RWPE2 (cell line): Measurements from ENCODE around the gene USF1.
"Not testable (repeated sequence)": the region's sequence is repeated elsewhere in the genome, so short reads cannot be mapped to it uniquely, and the experiment has no call there.

Experiments used
- ATAC-seq: fragments of 200-7000 bp; cut with Tn5 transposase; 3 replicates; pipeline ENCODE4 v1.9.1; 2021; ENCODE audit warnings: low read depth
- DNase-seq: peaks from one replicate; pipeline ENCODE4 v3.0.0-alpha.2; 2020; ENCODE audit warnings: low spot score
- H3K27ac ChIP-seq: fragments of 450-650 bp; 2 replicates; pipeline ENCODE4 v1.5.1; 2017; ENCODE audit warnings: mild to moderate bottlenecking; ENCODE audit not compliant: poor library complexity, severe bottlenecking
- H3K27me3 ChIP-seq: fragments of 250-450 bp; sonication (Bioruptor Pico); 2 replicates; pipeline ENCODE4 v1.5.1; 2021; ENCODE audit warnings: mild to moderate bottlenecking, moderate library complexity; ENCODE audit not compliant: insufficient read depth, poor library complexity, severe bottlenecking
- H3K36me3 ChIP-seq: fragments of 250-450 bp; sonication (Bioruptor Pico); 2 replicates; pipeline ENCODE4 v1.5.1; 2020; ENCODE audit warnings: low read depth, mild to moderate bottlenecking, moderate library complexity
- H3K4me1 ChIP-seq: fragments of 250-450 bp; sonication (Bioruptor Pico); 2 replicates; pipeline ENCODE4 v1.5.1; 2021; ENCODE audit warnings: mild to moderate bottlenecking, moderate library complexity; ENCODE audit not compliant: insufficient read depth, poor library complexity, severe bottlenecking
- H3K4me3 ChIP-seq: fragments of 250-450 bp; sonication (Bioruptor Pico); 2 replicates; pipeline ENCODE4 v1.5.1; 2021; ENCODE audit warnings: mild to moderate bottlenecking, moderate library complexity; ENCODE audit not compliant: severe bottlenecking
- H3K9me3 ChIP-seq: fragments of 250-450 bp; sonication (Bioruptor Pico); 2 replicates; pipeline ENCODE4 v1.5.1; 2021; ENCODE audit warnings: mild to moderate bottlenecking, moderate library complexity; ENCODE audit not compliant: severe bottlenecking
- CTCF ChIP-seq: fragments of 450-650 bp; IDR thresholded peaks from one replicate; pipeline ENCODE4 v1.5.1; 2017; ENCODE audit warnings: mild to moderate bottlenecking, moderate library complexity; ENCODE audit not compliant: poor library complexity, severe bottlenecking

USF1 gene

GRCh38 chr1:161066694-161067093 lies 20.9 kb upstream of the USF1 start:
- no peak overlapping the region for H3K4me3 ChIP-seq
- H3K27me3 ChIP-seq, result no peaks in the 10 kb centered on the region
- H3K36me3 ChIP-seq, result no peaks in the 10 kb centered on the region
- ATAC-seq (no peak), DNase-seq (no peak)
- H3K9me3 ChIP-seq, result no peaks in the 10 kb centered on the region
- no peak for TF ChIP-seq CTCF
- no peak overlapping the region for H3K27ac ChIP-seq
- H3K4me1 ChIP-seq, result no peaks in the 10 kb centered on the region

- not testable (repeated sequence) for H3K4me3 ChIP-seq, H3K4me1 ChIP-seq, H3K9me3 ChIP-seq, H3K27ac ChIP-seq, H3K27me3 ChIP-seq, DNase-seq, ATAC-seq, H3K36me3 ChIP-seq
Observed at GRCh38 chr1:161065681-161066080, 19.9 kb upstream of the USF1 start.

- DNase-seq, H3K9me3 ChIP-seq, H3K27me3 ChIP-seq, H3K27ac ChIP-seq, H3K36me3 ChIP-seq, ATAC-seq, H3K4me1 ChIP-seq, H3K4me3 ChIP-seq: not testable (repeated sequence)
Observed at GRCh38 chr1:161063936-161064335, 18.2 kb upstream of the USF1 start.

GRCh38 chr1:161061419-161061818 lies 15.6 kb upstream of the USF1 start:
- no peaks in the 10 kb centered on the region for H3K36me3 ChIP-seq
- no peak overlapping the region for H3K4me3 ChIP-seq
- no peaks in the 10 kb centered on the region for H3K4me1 ChIP-seq
- DNase-seq (no peak), ATAC-seq (no peak)
- no peaks in the 10 kb centered on the region for H3K27me3 ChIP-seq
- no peak overlapping the region for H3K27ac ChIP-seq
- H3K9me3 ChIP-seq, result no peaks in the 10 kb centered on the region
- TF ChIP-seq CTCF, result no peak

GRCh38 chr1:161059293-161059692 lies 13.5 kb upstream of the USF1 start:
- DNase-seq (no peak), ATAC-seq (no peak)
- Histone ChIP-seq H3K4me3 (no peak overlapping the region), H3K4me1 (no peaks in the 10 kb centered on the region), H3K36me3 (no peaks in the 10 kb centered on the region), H3K27ac (no peak overlapping the region), H3K27me3 (no peaks in the 10 kb centered on the region), H3K9me3 (no peaks in the 10 kb centered on the region)
- no peak for TF ChIP-seq CTCF

GRCh38 chr1:161054805-161055204 lies 9.0 kb upstream of the USF1 start:
- DNase-seq (no peak), ATAC-seq (no peak)
- no peaks in the 10 kb centered on the region for H3K36me3 ChIP-seq
- H3K4me1 ChIP-seq, result no peaks in the 10 kb centered on the region
- no peaks in the 10 kb centered on the region for H3K9me3 ChIP-seq
- H3K27me3 ChIP-seq, result no peaks in the 10 kb centered on the region
- no peak for TF ChIP-seq CTCF
- no peak overlapping the region for H3K27ac ChIP-seq
- no peak overlapping the region for H3K4me3 ChIP-seq
